Psoas muscle (tissue), 8 donors: Measurements from ENCODE around the gene MAMLD1. TPM values are rescaled to one million over a fixed set of nuclear protein-coding genes. Genes with fewer than 3 reads are reported as not detected.

Experiments used
- ATAC-seq, 4 donors: fragments of 200-7000 bp; cut with Tn5 transposase; one replicate each; pipeline ENCODE4 v1.9.1; 2020; ENCODE audit warnings: moderate library complexity in 3 of 4, mild to moderate bottlenecking in 2 of 4
- DNase-seq, 2 donors: peaks; one replicate each; pipeline ENCODE4 v3.0.0-alpha.2; 2020
- H3K27ac ChIP-seq: fragments of 200-600 bp; one replicate; pipeline ENCODE4 v1.8.0; 2022
- H3K27me3 ChIP-seq, 3 donors: fragments of 200-600 bp in 1 of 3; one replicate each; pipeline versions ENCODE4 v1.6.1 to v1.8.0; 2013 to 2022; ENCODE audit warnings: low read length in 2 of 3, mild to moderate bottlenecking in 2 of 3, moderate library complexity in 1 of 3; ENCODE audit not compliant: insufficient read depth in 3 of 3
- H3K36me3 ChIP-seq, 2 donors: fragments of 200-600 bp in 1 of 2; one replicate each; pipeline versions ENCODE4 v1.6.1 to v1.8.0; 2013 to 2022; ENCODE audit warnings: low read depth in 1 of 2, mild to moderate bottlenecking in 1 of 2, moderate library complexity in 1 of 2; ENCODE audit not compliant: insufficient read depth in 1 of 2
- H3K4me1 ChIP-seq: fragments of 200-600 bp; one replicate; pipeline ENCODE4 v1.8.0; 2022
- H3K4me3 ChIP-seq: fragments of 200-600 bp; one replicate; pipeline ENCODE4 v1.8.0; 2022; ENCODE audit warnings: mild to moderate bottlenecking
- H3K9me3 ChIP-seq: fragments of 200-600 bp; one replicate; pipeline ENCODE4 v1.8.0; 2022
- CTCF ChIP-seq: fragments of 200-600 bp; IDR thresholded peaks from one replicate; pipeline ENCODE4 v1.8.0; 2022; ENCODE audit warnings: antibody characterized with exemption
- WGBS, 3 donors: extraction: QIAGEN DNeasy Blood & Tissue Kit; methylation state at CpG; one replicate each; pipeline versions ENCODE4 v1.1.6 to v1.1.7; 2013; 5-methylcytosine and 5-hydroxymethylcytosine counted together
- intact Hi-C, 2 donors: fragments of 100-400 bp; cut with DNase I; formaldehyde crosslinking; loops; one replicate each; pipeline versions ENCODE4 v1.11.0 to v1.14.2; 2022
- polyA plus RNA-seq, 3 donors: library from polyadenylated mRNA; stranded (reverse); fragments of 200-250 nt; gene quantifications; one replicate each; pipeline ENCODE4 v1.2.3, GENCODE V29; 2013
- total RNA-seq, 4 donors: library from RNA; stranded (reverse); fragmentation: NEBNext Ultra II Directional in 2 of 4; extraction: Animal tissue kit (Norgen Biotek cat#: 25700) in 2 of 4; gene quantifications; one replicate each; pipeline versions ENCODE4 v1.2.1 to v1.2.4, GENCODE V29; 2021 to 2023
- donor health status: healthy with polysubstance abuse.
- donor health status: DM: no; HTN: no; CAD: no; lungs with moderate emphysema.
- donor health status: Bipolar disorder and iron deficiency.
- donor health status: healthy.
- donor health status: DM: yes; HTN: yes; CAD: no.
- donor health status: DM: no; HTN: no; CAD: no.
- donor health status: DM: no; HTN: no; CAD: no.
- donor health status: DM: yes; HTN: yes; CAD: no.

Gene MAMLD1
- total and polyA plus RNA-seq, 7 donors = 1.3 to 4.5 (median 2.2) TPM

- TF ChIP-seq CTCF = no peak
- no peaks in the 10 kb centered on the region for H3K36me3 ChIP-seq
- 18 to 41% (median 23%) methylated on average over 8 of the region's 8 CpGs for WGBS, 3 donors
- no peaks in the 10 kb centered on the region for H3K4me1 ChIP-seq
- no peak overlapping the region for H3K4me3 ChIP-seq
- peak; percentile 36 to 83 (median 59) for ATAC-seq
- no peaks in the 10 kb centered on the region for H3K9me3 ChIP-seq
- DNase-seq = peak; percentile 34 to 75
- H3K27ac ChIP-seq = no peak overlapping the region
- H3K27me3 ChIP-seq = no peaks in the 10 kb centered on the region
- intact Hi-C loops = no loop called here
These were observed 58.7 kb downstream of the MAMLD1 start for GRCh38 chrX:150421816-150422215.

GRCh38 chrX:150429594-150429993 is 66.5 kb downstream of the MAMLD1 start:
- Histone ChIP-seq H3K27ac (no peak overlapping the region), H3K27me3 (no peaks in the 10 kb centered on the region), H3K36me3 (no peaks in the 10 kb centered on the region), H3K4me1 (no peaks in the 10 kb centered on the region), H3K9me3 (no peaks in the 10 kb centered on the region), H3K4me3 (no peak overlapping the region)
- TF ChIP-seq CTCF = no peak
- WGBS, 3 donors = 48 to 82% (median 55%) methylated on average over 1 of the region's 1 CpG
- intact Hi-C loops = no loop called here
- ATAC-seq (no peak), DNase-seq (no peak)

GRCh38 chrX:150436195-150436594 is 73.1 kb downstream of the MAMLD1 start:
- ATAC-seq = no peak
- H3K9me3 ChIP-seq = no peaks in the 10 kb centered on the region
- TF ChIP-seq CTCF = no peak
- H3K4me1 ChIP-seq = no peaks in the 10 kb centered on the region
- no peaks in the 10 kb centered on the region for H3K27me3 ChIP-seq
- intact Hi-C loops = no loop called here
- no peaks in the 10 kb centered on the region for H3K36me3 ChIP-seq
- no peak overlapping the region for H3K4me3 ChIP-seq
- DNase-seq = no peak
- no peak overlapping the region for H3K27ac ChIP-seq

GRCh38 chrX:150438165-150438564 is 75.0 kb downstream of the MAMLD1 start:
- DNase-seq (no peak), ATAC-seq (no peak)
- Histone ChIP-seq H3K4me1 (no peaks in the 10 kb centered on the region), H3K27me3 (no peaks in the 10 kb centered on the region), H3K9me3 (no peaks in the 10 kb centered on the region), H3K27ac (no peak overlapping the region), H3K4me3 (no peak overlapping the region), H3K36me3 (no peaks in the 10 kb centered on the region)
- no peak for TF ChIP-seq CTCF
- intact Hi-C loops = no loop called here
- WGBS, 3 donors = 81 to 100% (median 93%) methylated on average over 2 of the region's 2 CpGs

- H3K27me3 ChIP-seq = no peaks in the 10 kb centered on the region
- no peak overlapping the region for H3K4me3 ChIP-seq
- DNase-seq = no peak
- no peak overlapping the region for H3K27ac ChIP-seq
- no peak for ATAC-seq
- intact Hi-C loops = no loop called here
- 57 to 61% (median 58%) methylated on average over 2 of the region's 2 CpGs for WGBS, 3 donors
- no peaks in the 10 kb centered on the region for H3K9me3 ChIP-seq
- no peak for TF ChIP-seq CTCF
- no peaks in the 10 kb centered on the region for H3K36me3 ChIP-seq
- no peaks in the 10 kb centered on the region for H3K4me1 ChIP-seq
These were observed 83.0 kb downstream of the MAMLD1 start for GRCh38 chrX:150446151-150446550.
